Mononuclear cell (primary cell): ENCODE measurements around the gene TRIP6. TPM values are rescaled to one million over a fixed set of nuclear protein-coding genes. Genes with fewer than 3 reads are reported as not detected.
"Not testable (repeated sequence)": the region's sequence is repeated elsewhere in the genome, so short reads cannot be mapped to it uniquely, and the experiment has no call there.

Source experiments
- H3K27me3 ChIP-seq: 2 replicates; pipeline ENCODE4 v1.6.0; 2011; ENCODE audit warnings: low read length, control low read depth; ENCODE audit not compliant: insufficient read depth
- H3K4me1 ChIP-seq: 2 replicates; pipeline ENCODE4 v1.5.1; 2011; ENCODE audit warnings: mild to moderate bottlenecking, low read length, control low read depth; ENCODE audit not compliant: insufficient read depth
- H3K4me3 ChIP-seq: 2 replicates; pipeline ENCODE4 v1.5.1; 2011; ENCODE audit warnings: mild to moderate bottlenecking, low read length, moderate library complexity
- H3K9me3 ChIP-seq: 2 replicates; pipeline ENCODE4 v1.5.1; 2011; ENCODE audit warnings: low read depth, mild to moderate bottlenecking, control low read depth, low read length
- total RNA-seq: library from RNA; depleted of rRNA; stranded (reverse); fragments of >200 nt; gene quantifications from one replicate; pipeline ENCODE4 v1.2.3, GENCODE V29; 2012

The TRIP6 gene
- total RNA-seq, 1 donor: 2.2 TPM

GRCh38 chr7:100829150-100829716, 38.0 kb upstream of the TRIP6 start:
- Histone ChIP-seq H3K27me3 (peaks cover 29% of the 10 kb centered on the region), H3K9me3 (no peaks in the 10 kb centered on the region), H3K4me3 (no peak overlapping the region), H3K4me1 (peaks cover 31% of the 10 kb centered on the region)

GRCh38 chr7:100830396-100830795, 36.8 kb upstream of the TRIP6 start:
- Histone ChIP-seq H3K4me3 (no peak overlapping the region), H3K27me3 (peaks cover 27% of the 10 kb centered on the region), H3K4me1 (peaks cover 28% of the 10 kb centered on the region), H3K9me3 (no peaks in the 10 kb centered on the region)

- Histone ChIP-seq H3K27me3 (peaks cover 14% of the 10 kb centered on the region), H3K9me3 (no peaks in the 10 kb centered on the region), H3K4me3 (no peak overlapping the region), H3K4me1 (peaks cover 22% of the 10 kb centered on the region)
Measured at GRCh38 chr7:100832281-100832633, 34.9 kb upstream of the TRIP6 start.

- Histone ChIP-seq H3K27me3 (no peaks in the 10 kb centered on the region), H3K4me3 (no peak overlapping the region), H3K9me3 (no peaks in the 10 kb centered on the region), H3K4me1 (peaks cover 12% of the 10 kb centered on the region)
Measured at GRCh38 chr7:100835903-100836811, 31.0 kb upstream of the TRIP6 start.

- Histone ChIP-seq H3K4me3 (peak overlapping the region; percentile 42), H3K4me1 (peaks cover 12% of the 10 kb centered on the region), H3K9me3 (no peaks in the 10 kb centered on the region), H3K27me3 (no peaks in the 10 kb centered on the region)
Measured at GRCh38 chr7:100836812-100837098, 30.4 kb upstream of the TRIP6 start.

- Histone ChIP-seq H3K9me3 (no peaks in the 10 kb centered on the region), H3K27me3 (no peaks in the 10 kb centered on the region), H3K4me3 (peak overlapping the region; percentile 42), H3K4me1 (peaks cover 12% of the 10 kb centered on the region)
Measured at GRCh38 chr7:100837099-100837836, 29.9 kb upstream of the TRIP6 start.

- Histone ChIP-seq H3K4me3 (no peak overlapping the region), H3K9me3 (no peaks in the 10 kb centered on the region), H3K27me3 (no peaks in the 10 kb centered on the region), H3K4me1 (peaks cover 12% of the 10 kb centered on the region)
Measured at GRCh38 chr7:100839361-100839760, 27.8 kb upstream of the TRIP6 start.

GRCh38 chr7:100840470-100841100, 26.6 kb upstream of the TRIP6 start:
- no peaks in the 10 kb centered on the region for H3K27me3 ChIP-seq
- H3K4me3 ChIP-seq: no peak overlapping the region
- peaks cover 12% of the 10 kb centered on the region for H3K4me1 ChIP-seq
- no peaks in the 10 kb centered on the region for H3K9me3 ChIP-seq

GRCh38 chr7:100847360-100847759, 19.8 kb upstream of the TRIP6 start:
- Histone ChIP-seq H3K9me3 (no peaks in the 10 kb centered on the region), H3K4me1 (peaks cover 10% of the 10 kb centered on the region), H3K27me3 (no peaks in the 10 kb centered on the region), H3K4me3 (no peak overlapping the region)

- Histone ChIP-seq H3K9me3 (no peaks in the 10 kb centered on the region), H3K27me3 (no peaks in the 10 kb centered on the region), H3K4me1 (peaks cover 29% of the 10 kb centered on the region), H3K4me3 (peak within 1 kb of the TSS; percentile 67)
Measured at GRCh38 chr7:100852048-100852872, 14.9 kb upstream of the TRIP6 start, which contains the start of gene SLC12A9. Gene SLC12A9, plus strand, starts transcription at chr7:100852713. Its CDS starts 1,485 bp downstream, at chr7:100854198.

- Histone ChIP-seq H3K4me1 (peaks cover 29% of the 10 kb centered on the region), H3K27me3 (no peaks in the 10 kb centered on the region), H3K9me3 (no peaks in the 10 kb centered on the region), H3K4me3 (no peak overlapping the region)
Measured at GRCh38 chr7:100854146-100854895, 12.9 kb upstream of the TRIP6 start.

GRCh38 chr7:100854899-100855298, 12.3 kb upstream of the TRIP6 start:
- not testable (repeated sequence) for H3K27me3 ChIP-seq, H3K4me3 ChIP-seq, H3K9me3 ChIP-seq
- peaks cover 29% of the 10 kb centered on the region for H3K4me1 ChIP-seq

- H3K9me3 ChIP-seq: no peaks in the 10 kb centered on the region
- no peak overlapping the region for H3K4me3 ChIP-seq
- no peaks in the 10 kb centered on the region for H3K27me3 ChIP-seq
- H3K4me1 ChIP-seq: peaks cover 29% of the 10 kb centered on the region
Measured at GRCh38 chr7:100855515-100855914, 11.7 kb upstream of the TRIP6 start.

GRCh38 chr7:100856871-100857282, 10.3 kb upstream of the TRIP6 start:
- Histone ChIP-seq H3K9me3 (no peaks in the 10 kb centered on the region), H3K4me1 (peaks cover 24% of the 10 kb centered on the region), H3K4me3 (no peak overlapping the region), H3K27me3 (no peaks in the 10 kb centered on the region)
